Left lung (tissue), 10 donors: ENCODE measurements around the gene LHX5. TPM values are rescaled to one million over a fixed set of nuclear protein-coding genes. Genes with fewer than 3 reads are reported as not detected.

Experiments used
- ATAC-seq: fragments of 200-7000 bp; cut with Tn5 transposase; one replicate; pipeline ENCODE4 v1.9.1; 2020; ENCODE audit warnings: moderate library complexity
- DNase-seq, 4 donors: peaks; one replicate each; pipeline ENCODE4 v3.0.0-alpha.2; 2013 to 2020
- H3K27ac ChIP-seq, 2 donors: fragments of 200-600 bp; sonication (generic) in 1 of 2; one replicate each; pipeline versions ENCODE4 v1.5.0 to v1.8.0; 2020 to 2021
- H3K27me3 ChIP-seq, 2 donors: fragments of 200-600 bp; sonication (generic) in 1 of 2; one replicate each; pipeline versions ENCODE4 v1.5.0 to v1.8.0; 2020 to 2021
- H3K36me3 ChIP-seq, 2 donors: fragments of 200-600 bp; sonication (generic) in 1 of 2; one replicate each; pipeline versions ENCODE4 v1.5.0 to v1.8.0; 2020 to 2021
- H3K4me1 ChIP-seq, 2 donors: fragments of 200-600 bp; one replicate each; pipeline ENCODE4 v1.8.0; 2021
- H3K4me3 ChIP-seq, 2 donors: fragments of 200-600 bp; sonication (generic) in 1 of 2; one replicate each; pipeline versions ENCODE4 v1.5.0 to v1.8.0; 2020 to 2021; ENCODE audit warnings: mild to moderate bottlenecking in 1 of 2
- H3K9me3 ChIP-seq, 2 donors: fragments of 200-600 bp; sonication (generic) in 1 of 2; one replicate each; pipeline versions ENCODE4 v1.5.0 to v1.8.0; 2020 to 2021
- CTCF ChIP-seq, 2 donors: fragments of 200-600 bp; sonication (generic) in 1 of 2; IDR thresholded peaks; one replicate each; pipeline versions ENCODE4 v1.5.0 to v1.8.0; 2021; ENCODE audit warnings: antibody characterized with exemption in 2 of 2
- intact Hi-C, 2 donors: fragments of 100-400 bp; cut with DNase I; formaldehyde crosslinking; loops; one replicate each; pipeline versions ENCODE4 v1.11.2 to v1.14.2; 2022
- polyA plus RNA-seq, 6 donors: library from polyadenylated mRNA; unstranded; fragments of 120-200 nt; gene quantifications; one replicate each; pipeline ENCODE4 v1.2.1, GENCODE V29; 2013; ENCODE audit not compliant: insufficient read length in 6 of 6
- total RNA-seq, 2 donors: library from RNA; stranded (reverse); fragmentation: NEBNext Ultra II Directional; extraction: Animal tissue kit (Norgen Biotek cat#: 25700); gene quantifications; one replicate each; pipeline ENCODE4 v1.2.1, GENCODE V29; 2021
- donor health status: DM: no; HTN: yes; CAD: no.
- donor health status: DM: no; HTN: no; CAD: no.

LHX5 gene
- total and polyA plus RNA-seq, 8 donors: not detected

- peaks cover 12 to 92% of the 10 kb centered on the region in 2 donors for H3K27me3 ChIP-seq
- ATAC-seq: no peak
- H3K27ac ChIP-seq: no peak overlapping the region
- no peaks in the 10 kb centered on the region for H3K9me3 ChIP-seq
- H3K36me3 ChIP-seq: no peaks in the 10 kb centered on the region
- no peaks in the 10 kb centered on the region for H3K4me1 ChIP-seq
- intact Hi-C loops: no loop called here
- DNase-seq: no peak
- no peak for TF ChIP-seq CTCF (IDR thresholded peaks at IDR 0.05)
- H3K4me3 ChIP-seq: no peak overlapping the region
Measured at GRCh38 chr12:113485330-113485729, 13.7 kb upstream of the LHX5 start.

- H3K27ac ChIP-seq: no peak overlapping the region
- DNase-seq (no peak), ATAC-seq (no peak)
- intact Hi-C loops: no loop called here
- H3K27me3 ChIP-seq: peaks cover 42 to 100% of the 10 kb centered on the region in 2 donors
- no peak for TF ChIP-seq CTCF (IDR thresholded peaks at IDR 0.05)
- H3K4me1 ChIP-seq: no peaks in the 10 kb centered on the region
- H3K9me3 ChIP-seq: no peaks in the 10 kb centered on the region
- H3K4me3 ChIP-seq: no peak overlapping the region
- H3K36me3 ChIP-seq: no peaks in the 10 kb centered on the region
Measured at GRCh38 chr12:113482334-113482733, 10.7 kb upstream of the LHX5 start.

GRCh38 chr12:113480336-113480971, 8.8 kb upstream of the LHX5 start:
- no peak for DNase-seq

GRCh38 chr12:113479590-113480335, 8.1 kb upstream of the LHX5 start:
- no peak overlapping the region for H3K27ac ChIP-seq
- DNase-seq (peak in 2 of 4 donors; percentile 59 to 64), ATAC-seq (peak; percentile 67)
- TF ChIP-seq CTCF (IDR thresholded peaks at IDR 0.05): no peak
- H3K36me3 ChIP-seq: no peaks in the 10 kb centered on the region
- intact Hi-C loops: no loop called here
- H3K27me3 ChIP-seq: peaks cover 65 to 99% of the 10 kb centered on the region in 2 donors
- H3K4me3 ChIP-seq: no peak overlapping the region
- H3K9me3 ChIP-seq: no peaks in the 10 kb centered on the region
- no peaks in the 10 kb centered on the region for H3K4me1 ChIP-seq

More at GRCh38 chr12:113480336-113480971, 8.8 kb upstream of the LHX5 start:
- Histone ChIP-seq H3K27me3 (peaks cover 58 to 99% of the 10 kb centered on the region in 2 donors), H3K9me3 (no peaks in the 10 kb centered on the region), H3K27ac (no peak overlapping the region), H3K4me3 (no peak overlapping the region), H3K36me3 (no peaks in the 10 kb centered on the region), H3K4me1 (no peaks in the 10 kb centered on the region)
- ATAC-seq: no peak
- TF ChIP-seq CTCF (IDR thresholded peaks at IDR 0.05): no peak
- intact Hi-C loops: no loop called here

GRCh38 chr12:113479216-113479589, 7.5 kb upstream of the LHX5 start:
- Histone ChIP-seq H3K27me3 (peaks cover 70 to 99% of the 10 kb centered on the region in 2 donors), H3K9me3 (no peaks in the 10 kb centered on the region), H3K4me3 (no peak overlapping the region), H3K27ac (no peak overlapping the region), H3K36me3 (no peaks in the 10 kb centered on the region), H3K4me1 (no peaks in the 10 kb centered on the region)
- intact Hi-C loops: no loop called here
- ATAC-seq: no peak
- TF ChIP-seq CTCF (IDR thresholded peaks at IDR 0.05): no peak
- no peak for DNase-seq
